Measurements from ENCODE around the gene UQCRHL. TPM values are rescaled to one million over a fixed set of nuclear protein-coding genes. Genes with fewer than 3 reads are reported as not detected.
A peak's percentile ranks its signal among the peaks of the same experiment; 100 is the strongest.

The UQCRHL gene
- total and polyA plus RNA-seq, 10 of the 15 experiments (the other 5 are each of a cell fraction or from before 2014, with no cell fraction given), result 1.4 to 17.3 (median 5.7) TPM

DNA sequence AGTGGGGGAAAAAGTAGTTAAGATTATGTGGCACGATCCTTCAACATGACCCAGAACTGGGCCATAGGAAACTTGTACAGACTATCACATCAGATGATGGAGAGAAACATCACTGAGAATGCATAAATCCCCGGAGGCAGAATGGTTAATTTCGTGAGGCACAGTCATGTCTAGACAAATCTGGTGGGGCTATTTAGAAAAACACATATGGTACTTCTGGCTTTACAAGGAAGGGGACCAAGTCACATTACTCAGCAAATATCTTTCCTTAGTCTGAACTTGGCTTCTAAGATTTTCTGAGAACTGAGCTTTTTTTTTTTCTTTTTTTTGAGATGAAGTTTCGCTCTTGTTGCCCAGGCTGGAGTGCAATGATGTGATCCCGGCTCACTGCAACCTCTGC lies 9.2 kb upstream of the UQCRHL start:
- no peaks in the 10 kb centered on the region for H3K36me3 ChIP-seq (ENCODE audit: control insufficient read depth in 2 of 2, insufficient read depth in 2 of 2, low read length in 1 of 2)
- no peak overlapping the region for H3K9ac ChIP-seq (ENCODE audit: control insufficient read depth, insufficient read depth, low read length)
- H3K27ac ChIP-seq (ENCODE audit: control insufficient read depth, insufficient read depth), result no peak overlapping the region
- H4K20me1 ChIP-seq (ENCODE audit: control insufficient read depth, insufficient read depth), result no peaks in the 10 kb centered on the region
- ChIA-PET POLR2A (interaction anchor here (0.6 to 2.1 kb wide), 5 partner anchors 9 to 191 kb away, joined by 3 to 11 read pairs (median 3); partner anchors contain the start of gene ZBTB17), SMC1A (ENCODE audit: uncharacterized antibody, unreplicated experiment) (interaction anchor here (0.8 to 5.5 kb wide), 9 partner anchors 16 to 191 kb away, joined by 3 to 57 read pairs (median 12); no protein-coding TSS in a partner anchor), CTCF (interaction anchor here (1.3 to 4.8 kb wide), 16 partner anchors 14 to 190 kb away, joined by 3 to 54 read pairs (median 17); partner anchors contain the start of genes SPEN and ZBTB17), RAD21 (ENCODE audit: unreplicated experiment) (interaction anchor here (0.7 to 4.1 kb wide), 8 partner anchors 14 to 191 kb away, joined by 3 to 35 read pairs (median 10); no protein-coding TSS in a partner anchor)
- no peak overlapping the region for H3K4me3 ChIP-seq
- H3K27me3 ChIP-seq (replicated peaks in 1 of 2; ENCODE audit: control insufficient read depth in 2 of 2, insufficient read depth in 2 of 2, low read length in 1 of 2), result no peaks in the 10 kb centered on the region
- in situ Hi-C loops (cut with MboI), result no loop called here
- no TSS peak for BruUV-seq (replicated peaks)
- no peak for DNase-seq (ENCODE audit: low read depth, low spot score)
- WGBS (ENCODE audit: insufficient coverage, insufficient replicate concordance, low lambda C conversion rate, missing lambda C conversion rate), result 21% methylated on average over 5 of the region's 5 CpGs
- H3K9me3 ChIP-seq (replicated peaks; ENCODE audit: control insufficient read depth, insufficient read depth, low read length), result no peaks in the 10 kb centered on the region
- no peaks in the 10 kb centered on the region for H3K4me1 ChIP-seq (ENCODE audit: control insufficient read depth, insufficient read depth, low read length)
- intact Hi-C loops (cut with micrococcal nuclease; ENCODE audit: unreplicated experiment), result loop anchor here (5.0 to 10.0 kb wide), 2 partner anchors 66 to 98 kb away; no protein-coding TSS in a partner anchor
- no peak overlapping the region for H2AFZ ChIP-seq (ENCODE audit: control insufficient read depth, low read depth, low read length)
- no peak overlapping the region for H3K4me2 ChIP-seq (ENCODE audit: control insufficient read depth, insufficient read depth)
- H3K79me2 ChIP-seq (ENCODE audit: control insufficient read depth, insufficient read depth, low read length), result no peaks in the 10 kb centered on the region
- FAIRE-seq, result no peak
- peak; percentile 29 for ATAC-seq
- TF ChIP-seq POLR2A (IDR thresholded peaks at IDR 0.05; ENCODE audit: low read depth, low read length) (no peak), SP1 (IDR thresholded peaks at IDR 0.05; ENCODE audit: low read depth, low read length) (no peak), GABPA (IDR thresholded peaks at IDR 0.05; ENCODE audit: low read depth) (no peak), SREBF1 (IDR thresholded peaks at IDR 0.05; ENCODE audit: low read length) (no peak), HDGF (IDR thresholded peaks at IDR 0.05) (no peak), SMARCA5 (IDR thresholded peaks at IDR 0.05) (no peak), HDAC2 (IDR thresholded peaks at IDR 0.05) (no peak)
- TF ChIP-seq, protein P1, sequence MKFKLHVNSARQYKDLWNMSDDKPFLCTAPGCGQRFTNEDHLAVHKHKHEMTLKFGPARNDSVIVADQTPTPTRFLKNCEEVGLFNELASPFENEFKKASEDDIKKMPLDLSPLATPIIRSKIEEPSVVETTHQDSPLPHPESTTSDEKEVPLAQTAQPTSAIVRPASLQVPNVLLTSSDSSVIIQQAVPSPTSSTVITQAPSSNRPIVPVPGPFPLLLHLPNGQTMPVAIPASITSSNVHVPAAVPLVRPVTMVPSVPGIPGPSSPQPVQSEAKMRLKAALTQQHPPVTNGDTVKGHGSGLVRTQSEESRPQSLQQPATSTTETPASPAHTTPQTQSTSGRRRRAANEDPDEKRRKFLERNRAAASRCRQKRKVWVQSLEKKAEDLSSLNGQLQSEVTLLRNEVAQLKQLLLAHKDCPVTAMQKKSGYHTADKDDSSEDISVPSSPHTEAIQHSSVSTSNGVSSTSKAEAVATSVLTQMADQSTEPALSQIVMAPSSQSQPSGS (IDR thresholded peaks at IDR 0.05; ENCODE audit: low read length), result no peak
- TF ChIP-seq, protein P2, sequence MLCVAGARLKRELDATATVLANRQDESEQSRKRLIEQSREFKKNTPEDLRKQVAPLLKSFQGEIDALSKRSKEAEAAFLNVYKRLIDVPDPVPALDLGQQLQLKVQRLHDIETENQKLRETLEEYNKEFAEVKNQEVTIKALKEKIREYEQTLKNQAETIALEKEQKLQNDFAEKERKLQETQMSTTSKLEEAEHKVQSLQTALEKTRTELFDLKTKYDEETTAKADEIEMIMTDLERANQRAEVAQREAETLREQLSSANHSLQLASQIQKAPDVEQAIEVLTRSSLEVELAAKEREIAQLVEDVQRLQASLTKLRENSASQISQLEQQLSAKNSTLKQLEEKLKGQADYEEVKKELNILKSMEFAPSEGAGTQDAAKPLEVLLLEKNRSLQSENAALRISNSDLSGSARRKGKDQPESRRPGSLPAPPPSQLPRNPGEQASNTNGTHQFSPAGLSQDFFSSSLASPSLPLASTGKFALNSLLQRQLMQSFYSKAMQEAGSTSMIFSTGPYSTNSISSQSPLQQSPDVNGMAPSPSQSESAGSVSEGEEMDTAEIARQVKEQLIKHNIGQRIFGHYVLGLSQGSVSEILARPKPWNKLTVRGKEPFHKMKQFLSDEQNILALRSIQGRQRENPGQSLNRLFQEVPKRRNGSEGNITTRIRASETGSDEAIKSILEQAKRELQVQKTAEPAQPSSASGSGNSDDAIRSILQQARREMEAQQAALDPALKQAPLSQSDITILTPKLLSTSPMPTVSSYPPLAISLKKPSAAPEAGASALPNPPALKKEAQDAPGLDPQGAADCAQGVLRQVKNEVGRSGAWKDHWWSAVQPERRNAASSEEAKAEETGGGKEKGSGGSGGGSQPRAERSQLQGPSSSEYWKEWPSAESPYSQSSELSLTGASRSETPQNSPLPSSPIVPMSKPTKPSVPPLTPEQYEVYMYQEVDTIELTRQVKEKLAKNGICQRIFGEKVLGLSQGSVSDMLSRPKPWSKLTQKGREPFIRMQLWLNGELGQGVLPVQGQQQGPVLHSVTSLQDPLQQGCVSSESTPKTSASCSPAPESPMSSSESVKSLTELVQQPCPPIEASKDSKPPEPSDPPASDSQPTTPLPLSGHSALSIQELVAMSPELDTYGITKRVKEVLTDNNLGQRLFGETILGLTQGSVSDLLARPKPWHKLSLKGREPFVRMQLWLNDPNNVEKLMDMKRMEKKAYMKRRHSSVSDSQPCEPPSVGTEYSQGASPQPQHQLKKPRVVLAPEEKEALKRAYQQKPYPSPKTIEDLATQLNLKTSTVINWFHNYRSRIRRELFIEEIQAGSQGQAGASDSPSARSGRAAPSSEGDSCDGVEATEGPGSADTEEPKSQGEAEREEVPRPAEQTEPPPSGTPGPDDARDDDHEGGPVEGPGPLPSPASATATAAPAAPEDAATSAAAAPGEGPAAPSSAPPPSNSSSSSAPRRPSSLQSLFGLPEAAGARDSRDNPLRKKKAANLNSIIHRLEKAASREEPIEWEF (IDR thresholded peaks at IDR 0.05; ENCODE audit: insufficient replicate concordance, low read depth, low read length), result no peak
- TF ChIP-seq, protein P3, sequence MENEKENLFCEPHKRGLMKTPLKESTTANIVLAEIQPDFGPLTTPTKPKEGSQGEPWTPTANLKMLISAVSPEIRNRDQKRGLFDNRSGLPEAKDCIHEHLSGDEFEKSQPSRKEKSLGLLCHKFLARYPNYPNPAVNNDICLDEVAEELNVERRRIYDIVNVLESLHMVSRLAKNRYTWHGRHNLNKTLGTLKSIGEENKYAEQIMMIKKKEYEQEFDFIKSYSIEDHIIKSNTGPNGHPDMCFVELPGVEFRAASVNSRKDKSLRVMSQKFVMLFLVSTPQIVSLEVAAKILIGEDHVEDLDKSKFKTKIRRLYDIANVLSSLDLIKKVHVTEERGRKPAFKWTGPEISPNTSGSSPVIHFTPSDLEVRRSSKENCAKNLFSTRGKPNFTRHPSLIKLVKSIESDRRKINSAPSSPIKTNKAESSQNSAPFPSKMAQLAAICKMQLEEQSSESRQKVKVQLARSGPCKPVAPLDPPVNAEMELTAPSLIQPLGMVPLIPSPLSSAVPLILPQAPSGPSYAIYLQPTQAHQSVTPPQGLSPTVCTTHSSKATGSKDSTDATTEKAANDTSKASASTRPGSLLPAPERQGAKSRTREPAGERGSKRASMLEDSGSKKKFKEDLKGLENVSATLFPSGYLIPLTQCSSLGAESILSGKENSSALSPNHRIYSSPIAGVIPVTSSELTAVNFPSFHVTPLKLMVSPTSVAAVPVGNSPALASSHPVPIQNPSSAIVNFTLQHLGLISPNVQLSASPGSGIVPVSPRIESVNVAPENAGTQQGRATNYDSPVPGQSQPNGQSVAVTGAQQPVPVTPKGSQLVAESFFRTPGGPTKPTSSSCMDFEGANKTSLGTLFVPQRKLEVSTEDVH (IDR thresholded peaks at IDR 0.05; ENCODE audit: low read depth, partially characterized antibody), result no peak
- TF ChIP-seq, protein P4, sequence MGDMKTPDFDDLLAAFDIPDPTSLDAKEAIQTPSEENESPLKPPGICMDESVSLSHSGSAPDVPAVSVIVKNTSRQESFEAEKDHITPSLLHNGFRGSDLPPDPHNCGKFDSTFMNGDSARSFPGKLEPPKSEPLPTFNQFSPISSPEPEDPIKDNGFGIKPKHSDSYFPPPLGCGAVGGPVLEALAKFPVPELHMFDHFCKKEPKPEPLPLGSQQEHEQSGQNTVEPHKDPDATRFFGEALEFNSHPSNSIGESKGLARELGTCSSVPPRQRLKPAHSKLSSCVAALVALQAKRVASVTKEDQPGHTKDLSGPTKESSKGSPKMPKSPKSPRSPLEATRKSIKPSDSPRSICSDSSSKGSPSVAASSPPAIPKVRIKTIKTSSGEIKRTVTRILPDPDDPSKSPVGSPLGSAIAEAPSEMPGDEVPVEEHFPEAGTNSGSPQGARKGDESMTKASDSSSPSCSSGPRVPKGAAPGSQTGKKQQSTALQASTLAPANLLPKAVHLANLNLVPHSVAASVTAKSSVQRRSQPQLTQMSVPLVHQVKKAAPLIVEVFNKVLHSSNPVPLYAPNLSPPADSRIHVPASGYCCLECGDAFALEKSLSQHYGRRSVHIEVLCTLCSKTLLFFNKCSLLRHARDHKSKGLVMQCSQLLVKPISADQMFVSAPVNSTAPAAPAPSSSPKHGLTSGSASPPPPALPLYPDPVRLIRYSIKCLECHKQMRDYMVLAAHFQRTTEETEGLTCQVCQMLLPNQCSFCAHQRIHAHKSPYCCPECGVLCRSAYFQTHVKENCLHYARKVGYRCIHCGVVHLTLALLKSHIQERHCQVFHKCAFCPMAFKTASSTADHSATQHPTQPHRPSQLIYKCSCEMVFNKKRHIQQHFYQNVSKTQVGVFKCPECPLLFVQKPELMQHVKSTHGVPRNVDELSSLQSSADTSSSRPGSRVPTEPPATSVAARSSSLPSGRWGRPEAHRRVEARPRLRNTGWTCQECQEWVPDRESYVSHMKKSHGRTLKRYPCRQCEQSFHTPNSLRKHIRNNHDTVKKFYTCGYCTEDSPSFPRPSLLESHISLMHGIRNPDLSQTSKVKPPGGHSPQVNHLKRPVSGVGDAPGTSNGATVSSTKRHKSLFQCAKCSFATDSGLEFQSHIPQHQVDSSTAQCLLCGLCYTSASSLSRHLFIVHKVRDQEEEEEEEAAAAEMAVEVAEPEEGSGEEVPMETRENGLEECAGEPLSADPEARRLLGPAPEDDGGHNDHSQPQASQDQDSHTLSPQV (IDR thresholded peaks at IDR 0.05), result no peak
